ENCODE data around the gene VAV3.

- no peak for TF ChIP-seq CTCF (IDR thresholded peaks at IDR 0.05)
- no peak for TF ChIP-seq POLR2A (IDR thresholded peaks at IDR 0.05)
These were observed 338.7 kb downstream of the VAV3 start for GRCh38 chr1:107626073-107626796.

All from body of pancreas (tissue), 4 donors.